K562 treated with DMSO at 1 percent for 48 hours (cell line): ENCODE data around the gene CCL4L2. TPM values are rescaled to one million over a fixed set of nuclear protein-coding genes. Genes with fewer than 3 reads are reported as not detected.

Experiments
- total RNA-seq: library from RNA; unstranded; fragments of 300-600 nt; gene quantifications from 2 replicates; pipeline ENCODE4 v1.2.3, GENCODE V29; 2022; ENCODE audit warnings: low replicate concordance; ENCODE audit errors: extremely low read depth

The CCL4L2 gene
- not detected in 2 replicates for total RNA-seq

GRCh38 chr17:36210439-36211211, at the start of gene CCL4L2:
TSS of gene CCL4L2 (plus strand) at chr17:36211063.

GRCh38 chr17:36176536-36176935, 34.3 kb upstream of the CCL4L2 start, which contains the start of gene TBC1D3B:
TSS of gene TBC1D3B (minus strand) at chr17:36176636. CDS start at chr17:36175050, 1,586 bp downstream.

Other genes with a start within 250 kb of the CCL4L2 start
- not detected in 2 replicates for gene CCL16, start 229.6 kb upstream of the CCL4L2 start, total RNA-seq
- gene CCL14, start 224.3 kb upstream of the CCL4L2 start, total RNA-seq, result not detected in 2 replicates
- not detected in 2 replicates for gene CCL15, start 209.5 kb upstream of the CCL4L2 start, total RNA-seq
- not detected in 2 replicates for gene CCL23, start 193.1 kb upstream of the CCL4L2 start, total RNA-seq
- gene CCL18, start 146.8 kb upstream of the CCL4L2 start, total RNA-seq, result not detected in 2 replicates
- gene CCL3, start 120.9 kb upstream of the CCL4L2 start, total RNA-seq, result not detected in 2 replicates
- gene CCL4, start 107.2 kb upstream of the CCL4L2 start, total RNA-seq, result not detected in 2 replicates
- gene TBC1D3B, start 34.4 kb upstream of the CCL4L2 start, total RNA-seq, result not detected in 2 replicates
- not detected in 2 replicates for gene CCL3L1, start 14.3 kb upstream of the CCL4L2 start, total RNA-seq
- not detected in 2 replicates for gene TBC1D3I, start 53.5 kb downstream of the CCL4L2 start, total RNA-seq
- not detected in 2 replicates for gene TBC1D3G, start 112.8 kb downstream of the CCL4L2 start, total RNA-seq
- not detected in 2 replicates for gene TBC1D3H, start 177.4 kb downstream of the CCL4L2 start, total RNA-seq